Adipocyte (in vitro differentiated cells): ENCODE measurements around the gene ATR.
"Not testable (repeated sequence)": the region's sequence is repeated elsewhere in the genome, so short reads cannot be mapped to it uniquely, and the experiment has no call there.

Experiments
- DNase-seq: peaks from one replicate; pipeline ENCODE4 v3.0.0-alpha.2; 2015; ENCODE audit warnings: low read depth
- H3K27me3 ChIP-seq: replicated peaks from 2 replicates; pipeline ENCODE4 v1.7.0; 2013; ENCODE audit warnings: mild to moderate bottlenecking, low read length, moderate library complexity; ENCODE audit not compliant: control insufficient read depth, insufficient read depth
- H3K36me3 ChIP-seq: 2 replicates; pipeline ENCODE4 v1.7.0; 2013; ENCODE audit warnings: low read length, mild to moderate bottlenecking, moderate library complexity; ENCODE audit not compliant: control insufficient read depth, insufficient read depth, severe bottlenecking
- H3K4me1 ChIP-seq: 2 replicates; pipeline ENCODE4 v1.7.0; 2013; ENCODE audit warnings: mild to moderate bottlenecking, low read length, moderate library complexity; ENCODE audit not compliant: control insufficient read depth, insufficient read depth
- H3K4me3 ChIP-seq: 2 replicates; pipeline ENCODE4 v1.7.0; 2013; ENCODE audit warnings: mild to moderate bottlenecking, low read length, moderate library complexity
- H3K9ac ChIP-seq: 2 replicates; pipeline ENCODE4 v1.7.0; 2013; ENCODE audit warnings: mild to moderate bottlenecking, low read length, moderate library complexity
- H3K9me3 ChIP-seq: 2 replicates; pipeline ENCODE4 v1.7.0; 2013; ENCODE audit warnings: mild to moderate bottlenecking, low read length, moderate library complexity; ENCODE audit not compliant: control insufficient read depth

ATR gene

DNA sequence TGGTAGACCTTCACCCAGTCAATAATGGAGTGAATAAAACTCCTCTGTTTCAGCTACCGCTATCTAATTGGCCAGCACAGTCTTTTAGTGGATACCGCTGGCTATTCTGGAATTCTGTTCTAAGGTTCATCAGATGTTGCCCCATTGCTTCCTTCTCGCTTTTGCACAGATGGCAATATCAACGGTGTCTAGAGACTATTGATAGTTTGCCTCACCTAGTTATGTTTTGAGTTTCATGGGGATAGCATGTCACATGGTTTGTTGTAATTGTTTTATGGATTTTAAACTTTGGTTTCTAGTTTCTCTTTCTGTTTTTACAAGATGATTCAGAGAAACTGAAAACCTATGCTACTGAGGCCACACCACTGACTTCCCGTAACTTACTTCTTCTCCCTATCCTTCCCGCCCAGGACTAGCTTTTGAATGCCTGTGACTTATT lies 132.7 kb downstream of the ATR start:
- H3K36me3 ChIP-seq, result peaks cover 19% of the 10 kb centered on the region
- peak overlapping the region; percentile 100 for H3K9ac ChIP-seq
- H3K4me1 ChIP-seq, result peaks cover 30% of the 10 kb centered on the region
- H3K27me3 ChIP-seq, result no peaks in the 10 kb centered on the region
- H3K4me3 ChIP-seq, result peak overlapping the region; percentile 100
- no peaks in the 10 kb centered on the region for H3K9me3 ChIP-seq
- DNase-seq, result peak; percentile 63

DNA sequence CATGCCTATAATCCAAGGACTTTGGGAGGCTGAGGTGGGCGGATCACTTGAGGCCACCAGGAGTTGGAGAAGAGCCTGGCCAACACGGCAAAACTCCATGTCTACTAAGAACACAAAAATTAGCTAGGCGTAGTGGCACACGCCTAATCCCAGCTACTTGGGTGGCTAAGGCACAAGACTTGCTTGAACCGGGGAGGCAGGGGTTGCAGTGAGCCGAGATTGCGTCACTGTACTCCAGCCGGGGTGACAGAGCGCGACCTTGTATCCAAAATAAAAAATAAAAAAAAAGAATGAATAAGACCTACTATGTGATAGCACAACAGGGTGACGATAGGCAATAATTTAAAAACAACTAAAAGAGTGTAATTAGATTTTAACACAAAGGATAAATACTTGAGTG lies 134.2 kb downstream of the ATR start:
- no peak for DNase-seq
- no peaks in the 10 kb centered on the region for H3K27me3 ChIP-seq
- H3K9me3 ChIP-seq, result no peaks in the 10 kb centered on the region
- H3K9ac ChIP-seq, result no peak overlapping the region
- peaks cover 30% of the 10 kb centered on the region for H3K4me1 ChIP-seq
- no peak overlapping the region for H3K4me3 ChIP-seq
- peaks cover 4% of the 10 kb centered on the region for H3K36me3 ChIP-seq

DNA sequence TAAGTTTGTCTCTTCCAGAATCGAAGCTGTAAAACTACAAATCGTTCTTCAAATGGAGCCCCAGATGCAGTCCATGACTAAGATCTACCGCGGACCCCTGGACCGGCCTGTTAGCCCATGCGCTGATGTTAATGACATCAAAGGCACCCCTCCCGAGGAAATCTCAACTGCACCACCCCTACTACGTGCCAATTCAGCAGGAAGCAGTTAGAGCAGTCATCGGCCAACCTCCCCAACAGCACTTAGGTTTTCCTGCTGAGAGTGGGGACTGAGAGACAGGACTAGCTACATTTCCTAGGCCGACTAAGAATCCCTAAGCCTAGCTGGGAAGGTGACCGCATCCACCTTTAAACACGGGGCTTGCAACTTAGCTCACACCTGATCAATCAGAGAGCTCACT lies 135.5 kb downstream of the ATR start:
- H3K27me3 ChIP-seq, H3K36me3 ChIP-seq, DNase-seq, H3K9me3 ChIP-seq, H3K9ac ChIP-seq, H3K4me3 ChIP-seq: not testable (repeated sequence)
- peaks cover 20% of the 10 kb centered on the region for H3K4me1 ChIP-seq

DNA sequence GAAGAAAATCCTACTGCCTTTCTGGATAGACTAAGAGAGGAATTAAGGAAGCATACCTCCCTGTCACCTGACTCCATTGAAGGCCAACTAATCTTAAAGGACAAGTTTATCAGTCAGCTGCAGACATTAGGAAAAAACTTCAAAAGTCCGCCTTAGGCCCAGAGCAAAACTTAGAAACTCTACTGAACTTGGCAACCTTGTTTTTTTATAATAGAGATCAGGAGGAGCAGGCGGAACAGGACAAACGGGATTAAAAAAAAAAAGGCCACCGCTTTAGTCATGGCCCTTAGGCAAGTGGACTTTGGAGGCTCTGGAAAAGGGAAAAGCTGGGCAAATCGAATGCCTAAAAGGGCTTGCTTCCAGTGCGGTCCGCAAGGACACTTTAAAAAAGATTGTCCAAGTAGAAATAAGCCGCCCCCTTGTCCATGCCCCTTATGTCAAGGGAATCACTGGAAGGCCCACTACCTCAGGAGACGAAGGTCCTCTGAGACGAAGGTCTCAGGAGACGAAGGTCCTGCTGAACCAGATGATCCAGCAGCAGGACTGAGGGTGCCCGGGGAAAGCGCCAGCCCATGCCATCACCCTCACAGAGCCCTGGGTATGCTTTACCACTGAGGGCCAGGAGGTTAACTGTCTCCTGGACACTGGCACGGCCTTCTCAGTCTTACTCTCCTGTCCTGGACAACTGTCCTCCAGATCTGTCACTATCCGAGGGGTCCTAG lies 138.9 kb downstream of the ATR start:
- H3K36me3 ChIP-seq, DNase-seq, H3K27me3 ChIP-seq, H3K9ac ChIP-seq, H3K4me3 ChIP-seq, H3K9me3 ChIP-seq, H3K4me1 ChIP-seq: not testable (repeated sequence)

DNA sequence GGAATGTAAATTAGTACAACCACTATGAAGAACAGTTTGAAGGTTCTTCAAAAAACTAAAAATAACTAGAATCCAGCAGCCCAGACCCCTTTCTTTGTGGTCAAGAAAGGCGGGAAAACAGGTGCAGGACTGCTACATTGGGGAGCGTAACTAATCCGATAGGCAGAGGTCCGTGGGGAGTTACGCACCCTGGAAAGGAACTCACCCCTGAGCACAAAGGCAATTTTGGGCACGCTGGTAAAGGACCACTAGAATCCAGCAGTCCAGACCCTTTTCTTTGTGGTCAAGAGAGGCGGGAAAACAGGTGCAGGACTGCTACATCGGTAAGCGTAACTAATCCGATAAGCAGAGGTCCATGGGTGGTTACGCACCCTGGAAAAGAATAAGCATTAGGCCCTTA lies 140.4 kb downstream of the ATR start:
- H3K36me3 ChIP-seq, H3K9ac ChIP-seq, H3K4me1 ChIP-seq, DNase-seq, H3K27me3 ChIP-seq, H3K9me3 ChIP-seq, H3K4me3 ChIP-seq: not testable (repeated sequence)

DNA sequence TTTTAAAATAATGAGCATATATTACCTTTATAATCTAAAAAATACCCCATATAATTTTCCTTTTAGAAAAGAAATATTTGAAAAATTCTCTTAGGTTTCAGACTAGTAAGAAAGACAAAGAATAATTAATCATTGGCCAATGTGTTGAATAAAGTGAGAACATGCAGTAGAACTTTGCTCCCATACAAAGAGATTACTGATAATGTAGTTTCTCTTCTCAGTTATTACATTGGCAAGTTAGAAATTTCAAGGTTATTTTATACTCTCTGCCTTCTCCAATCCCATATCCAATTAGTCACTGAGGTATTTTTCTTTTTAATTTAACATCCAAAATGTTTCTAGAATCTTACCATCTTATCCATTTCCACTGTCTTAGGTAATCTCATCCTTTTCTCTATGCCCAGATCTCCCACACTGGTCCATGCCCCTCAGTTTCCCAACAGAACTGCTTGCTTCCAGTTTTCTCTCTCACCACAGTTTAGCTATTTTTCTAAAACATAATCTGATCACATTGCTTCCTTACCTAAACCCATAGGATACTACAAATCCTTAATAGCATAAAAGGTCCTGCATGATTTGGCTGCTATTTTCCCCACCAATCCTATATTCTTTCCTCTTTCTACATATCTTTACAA lies 141.5 kb downstream of the ATR start:
- Histone ChIP-seq H3K4me1 (peaks cover 6% of the 10 kb centered on the region), H3K9me3 (no peaks in the 10 kb centered on the region), H3K9ac (no peak overlapping the region), H3K4me3 (no peak overlapping the region), H3K36me3 (peaks cover 11% of the 10 kb centered on the region), H3K27me3 (no peaks in the 10 kb centered on the region)
- no peak for DNase-seq

DNA sequence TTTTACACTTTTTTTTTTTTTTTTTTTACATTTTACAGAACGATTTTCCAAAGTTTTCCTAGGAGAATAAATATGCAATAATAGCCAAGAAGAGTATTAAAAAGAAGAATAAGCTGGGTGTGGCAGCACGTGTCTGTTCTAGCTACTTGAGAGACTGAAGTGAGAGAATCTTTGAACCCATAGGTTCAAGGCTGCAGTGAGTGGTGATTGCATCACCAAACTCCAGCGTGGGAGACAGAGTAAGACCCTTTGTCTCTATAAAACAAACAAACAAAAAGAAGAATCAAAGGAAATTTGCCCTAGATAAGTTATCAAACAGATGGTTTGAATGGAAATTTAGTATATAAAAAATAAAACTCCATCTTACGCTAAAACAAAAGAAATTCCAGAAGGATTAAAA lies 144.0 kb downstream of the ATR start:
- H3K9ac ChIP-seq, result no peak overlapping the region
- H3K27me3 ChIP-seq, result no peaks in the 10 kb centered on the region
- no peaks in the 10 kb centered on the region for H3K4me1 ChIP-seq
- H3K4me3 ChIP-seq, result no peak overlapping the region
- DNase-seq, result no peak
- H3K9me3 ChIP-seq, result no peaks in the 10 kb centered on the region
- H3K36me3 ChIP-seq, result peaks cover 31% of the 10 kb centered on the region

DNA sequence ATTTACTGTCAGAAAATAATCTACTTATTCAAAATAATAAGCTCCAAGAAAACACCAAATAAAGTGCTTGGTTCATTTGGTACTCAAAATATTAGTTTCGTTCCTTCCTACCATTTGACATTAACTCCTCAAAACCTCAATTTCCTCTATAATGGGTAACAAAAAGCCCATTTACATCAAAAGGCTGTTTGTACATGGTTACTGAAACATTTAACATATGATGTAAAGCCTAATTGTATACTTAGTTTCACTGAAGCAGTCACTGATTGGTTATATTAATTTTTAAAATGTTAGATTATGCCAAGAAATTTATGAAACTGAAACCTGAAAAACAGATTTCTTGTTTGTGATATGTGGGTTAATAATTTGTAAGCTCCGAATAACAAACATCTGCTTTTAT lies 145.4 kb downstream of the ATR start:
- H3K9me3 ChIP-seq, result no peaks in the 10 kb centered on the region
- DNase-seq, result no peak
- H3K27me3 ChIP-seq, result no peaks in the 10 kb centered on the region
- peaks cover 37% of the 10 kb centered on the region for H3K36me3 ChIP-seq
- no peak overlapping the region for H3K4me3 ChIP-seq
- no peak overlapping the region for H3K9ac ChIP-seq
- no peaks in the 10 kb centered on the region for H3K4me1 ChIP-seq

DNA sequence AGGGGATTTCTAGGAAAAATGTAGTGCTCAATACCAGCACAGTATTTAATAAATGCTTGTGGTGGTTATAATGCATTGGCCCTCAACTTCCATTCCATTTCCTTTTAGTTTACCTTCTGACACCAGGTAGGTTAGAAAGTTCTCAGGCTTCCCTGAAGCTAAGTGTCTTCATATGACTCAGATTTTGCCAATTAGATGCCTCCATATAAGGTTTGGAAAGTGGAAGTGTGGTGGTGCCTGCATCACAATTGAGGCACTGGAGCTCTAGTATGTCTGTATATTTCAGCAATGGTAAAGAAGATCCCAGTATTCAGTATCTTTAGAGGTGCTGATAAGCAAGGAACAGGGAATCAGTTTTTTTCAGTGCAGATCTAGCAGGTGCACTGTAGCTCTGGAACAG lies 149.0 kb downstream of the ATR start:
- no peak overlapping the region for H3K4me3 ChIP-seq
- H3K9me3 ChIP-seq, result no peaks in the 10 kb centered on the region
- no peak overlapping the region for H3K9ac ChIP-seq
- no peak for DNase-seq
- no peaks in the 10 kb centered on the region for H3K4me1 ChIP-seq
- H3K36me3 ChIP-seq, result peaks cover 60% of the 10 kb centered on the region
- H3K27me3 ChIP-seq, result no peaks in the 10 kb centered on the region

DNA sequence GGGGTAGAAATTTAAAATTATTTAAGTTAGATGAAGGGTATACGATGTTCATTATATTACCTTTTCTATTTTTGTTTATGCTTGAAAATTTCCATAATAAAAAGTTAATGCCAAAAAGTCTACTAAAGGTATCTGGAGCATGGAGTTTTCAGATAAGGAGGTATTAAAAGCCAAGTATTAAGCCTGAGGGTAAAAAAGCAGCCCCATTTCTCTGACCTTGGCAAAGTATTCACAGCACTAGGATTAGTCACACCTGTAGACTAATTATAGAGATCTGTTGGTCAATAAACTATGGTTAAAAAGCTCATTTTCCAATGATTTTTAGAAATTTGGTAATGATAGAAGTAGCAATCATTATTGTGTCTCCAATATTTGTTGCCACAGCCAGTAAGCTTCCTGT lies 153.8 kb downstream of the ATR start:
- no peak for DNase-seq
- H3K27me3 ChIP-seq, result no peaks in the 10 kb centered on the region
- H3K4me1 ChIP-seq, result no peaks in the 10 kb centered on the region
- no peaks in the 10 kb centered on the region for H3K9me3 ChIP-seq
- H3K36me3 ChIP-seq, result peaks cover 72% of the 10 kb centered on the region
- H3K4me3 ChIP-seq, result no peak overlapping the region
- no peak overlapping the region for H3K9ac ChIP-seq

DNA sequence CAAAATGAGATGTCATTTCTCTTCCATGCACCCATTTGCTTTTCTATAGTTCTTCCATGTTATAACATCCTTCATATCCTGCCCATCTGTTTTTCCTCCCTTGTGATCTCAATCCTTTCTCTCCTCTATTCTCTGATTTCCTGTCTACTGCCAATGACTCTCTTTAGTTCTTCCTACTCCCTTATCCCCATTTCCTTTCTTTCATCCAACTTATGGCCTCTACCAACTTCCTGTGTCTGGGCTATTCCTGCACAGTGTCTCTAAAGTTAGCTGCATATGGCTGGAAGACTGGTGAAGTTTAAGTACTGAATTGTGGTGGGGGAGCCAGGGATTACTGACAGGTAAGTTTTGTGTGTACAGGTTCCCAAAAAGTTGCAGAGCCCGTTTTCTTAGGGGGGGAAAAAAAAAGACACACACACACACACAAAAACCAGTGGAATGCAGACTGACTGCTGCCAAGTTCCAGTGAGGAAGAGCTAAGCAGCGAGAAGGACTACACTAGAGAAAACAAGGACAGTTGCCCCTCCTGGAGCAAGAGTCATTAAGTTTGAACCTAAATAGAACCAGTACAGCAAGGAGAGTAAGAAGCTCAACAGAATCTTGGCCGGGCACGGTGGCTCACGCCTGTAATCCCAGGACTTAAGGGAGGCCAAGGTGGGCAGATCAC lies 159.5 kb downstream of the ATR start:
- no peak overlapping the region for H3K9ac ChIP-seq
- no peaks in the 10 kb centered on the region for H3K9me3 ChIP-seq
- no peaks in the 10 kb centered on the region for H3K4me1 ChIP-seq
- H3K27me3 ChIP-seq, result no peaks in the 10 kb centered on the region
- H3K36me3 ChIP-seq, result peaks cover 91% of the 10 kb centered on the region
- H3K4me3 ChIP-seq, result no peak overlapping the region
- no peak for DNase-seq
